ENCODE results near the gene STK31.

GRCh38 chr7:23679898-23680413 is 30.1 kb upstream of the STK31 start, which contains the start of gene FAM221A:
- TF ChIP-seq RXRA (IDR thresholded peaks at IDR 0.05) (no peak), SP1 (IDR thresholded peaks at IDR 0.05) (peak; percentile 24)
